ENCODE data around the gene ANKS6. TPM values are rescaled to one million over a fixed set of nuclear protein-coding genes. Genes with fewer than 3 reads are reported as not detected.

Gene ANKS6
- total and polyA plus RNA-seq, 10 of the 15 experiments (the other 5 are each of a cell fraction or from before 2014, with no cell fraction given), result 2.0 to 16.2 (median 6.1) TPM

GRCh38 chr9:98702835-98703380, 93.4 kb downstream of the ANKS6 start:
- TF ChIP-seq POLR2A (IDR thresholded peaks at IDR 0.05; ENCODE audit: low read depth, low read length) (no peak), ZBTB33 (IDR thresholded peaks at IDR 0.05) (no peak), MEF2A (IDR thresholded peaks at IDR 0.05; ENCODE audit: insufficient read depth, low read depth, low read length) (no peak), ZBED1 (IDR thresholded peaks at IDR 0.05; ENCODE audit: borderline replicate concordance) (no peak), CEBPZ (IDR thresholded peaks at IDR 0.05; ENCODE audit: low read depth, low read length) (no peak), NFYA (IDR thresholded peaks at IDR 0.05; ENCODE audit: borderline replicate concordance, low read depth, low read length) (no peak), ZNF687 (IDR thresholded peaks at IDR 0.05) (no peak), CBX3 (IDR thresholded peaks at IDR 0.05; ENCODE audit: borderline replicate concordance, low read depth) (no peak), MEF2B (IDR thresholded peaks at IDR 0.05; ENCODE audit: partially characterized antibody, poor library complexity, severe bottlenecking) (no peak), SIX5 (IDR thresholded peaks at IDR 0.05; ENCODE audit: low read depth, low read length, severe bottlenecking) (no peak), POLR2AphosphoS2 (IDR thresholded peaks at IDR 0.05; ENCODE audit: low read depth, low read length) (no peak), DPF2 (IDR thresholded peaks at IDR 0.05) (no peak)
- Histone ChIP-seq H3K27me3 (replicated peaks in 1 of 2; ENCODE audit: control insufficient read depth in 2 of 2, insufficient read depth in 2 of 2, low read length in 1 of 2) (peaks cover 2 to 7% of the 10 kb centered on the region in 2 experiments; a peak in 3 of 4 replicates), H3K4me3 (no peak overlapping the region), H4K20me1 (ENCODE audit: control insufficient read depth, insufficient read depth) (no peaks in the 10 kb centered on the region; the same call in 1 of the 2 replicates), H3K9ac (ENCODE audit: control insufficient read depth, insufficient read depth, low read length) (no peak overlapping the region), H3K36me3 (ENCODE audit: control insufficient read depth in 2 of 2, insufficient read depth in 2 of 2, low read length in 1 of 2) (no peaks in the 10 kb centered on the region), H2AFZ (ENCODE audit: control insufficient read depth, low read depth, low read length) (no peak overlapping the region), H3K9me3 (replicated peaks; ENCODE audit: control insufficient read depth, insufficient read depth, low read length) (no peaks in the 10 kb centered on the region), H3K4me1 (ENCODE audit: control insufficient read depth, insufficient read depth, low read length) (no peaks in the 10 kb centered on the region), H3K4me2 (ENCODE audit: control insufficient read depth, insufficient read depth) (no peak overlapping the region), H3K27ac (ENCODE audit: control insufficient read depth, insufficient read depth) (no peak overlapping the region), H3K79me2 (ENCODE audit: control insufficient read depth, insufficient read depth, low read length) (no peaks in the 10 kb centered on the region)
- FAIRE-seq (no peak), ATAC-seq (no peak), DNase-seq (ENCODE audit: low read depth, low spot score) (no peak)
- ChIA-PET CTCF (no interaction called here), POLR2A (no interaction called here), SMC1A (ENCODE audit: uncharacterized antibody, unreplicated experiment) (no interaction called here), RAD21 (ENCODE audit: unreplicated experiment) (no interaction called here)
- 2% methylated on average over 2 of the region's 2 CpGs for WGBS (ENCODE audit: insufficient coverage, insufficient replicate concordance, low lambda C conversion rate, missing lambda C conversion rate)
- in situ Hi-C loops (cut with MboI), result no loop called here
- intact Hi-C loops (cut with micrococcal nuclease; ENCODE audit: unreplicated experiment), result no loop called here
- no TSS peak for BruUV-seq (replicated peaks)
